HCT116 (cell line): ENCODE measurements around the gene CYP26B1. TPM values are rescaled to one million over a fixed set of nuclear protein-coding genes. Genes with fewer than 3 reads are reported as not detected.

Experiments used
- ATAC-seq: fragments of 200-7000 bp; cut with Tn5 transposase; 2 replicates; pipeline ENCODE4 v1.9.1; 2020; ENCODE audit warnings: mild to moderate bottlenecking, moderate library complexity
- BruUV-seq: library from RNA; stranded (reverse); fragments of 400-500 nt; replicated peaks from 2 replicates; lab custom pipeline; 2021; lab: Mats Ljungman, UMichigan
- CTCF ChIA-PET: fragments of 300-600 bp; sonication (Branson Sonifier 250); formaldehyde crosslinking; loops from one replicate; lab custom pipeline; 2021; ENCODE audit warnings: antibody characterized with exemption; lab: Charles Lee
- POLR2A ChIA-PET: fragments of 300-600, 350-600 bp; sonication (Branson Sonifier 250); formaldehyde crosslinking; loops from one replicate; lab custom pipeline; 2021; ENCODE audit warnings: antibody characterized with exemption; lab: Charles Lee
- RAD21 ChIA-PET, 2 experiments: fragments of 300-600 bp; sonication (Branson Sonifier 250); formaldehyde crosslinking; loops; one replicate each; lab custom pipeline; 2023; ENCODE audit warnings: low total read pairs in 2 of 2; ENCODE audit not compliant: uncharacterized antibody in 2 of 2, unreplicated experiment in 2 of 2, low non-redundant PET in 1 of 2; lab: Charles Lee
- DNase-seq: peaks from one replicate; pipeline ENCODE4 v3.0.0-alpha.2; 2010; ENCODE audit warnings: low read depth, low spot score
- H2AFZ ChIP-seq: fragments of 200-600 bp; shearing (Covaris generic), sonication (generic); 2 replicates; pipeline ENCODE4 v1.6.1; 2017; ENCODE audit warnings: low read depth, mixed run types, mixed read lengths, antibody characterized with exemption, low read length; ENCODE audit not compliant: poor library complexity, severe bottlenecking
- H3K27ac ChIP-seq: 2 replicates; pipeline ENCODE4 v1.5.1; 2012; ENCODE audit warnings: low read depth, low read length
- H3K27me3 ChIP-seq: fragments of 200-600 bp; sonication (generic); 2 replicates; pipeline ENCODE4 v1.6.1; 2016; ENCODE audit warnings: mixed run types, low read length, mixed read lengths; ENCODE audit not compliant: insufficient read depth
- H3K36me3 ChIP-seq, 2 experiments: fragments of 200-500 bp in 1 of 2; fragments of 200-600 bp in 1 of 2; sonication (Bioruptor generic) in 1 of 2; sonication (generic) in 1 of 2; 2 replicates each; pipeline versions ENCODE4 v1.5.1 to v1.6.1; 2014 to 2016; ENCODE audit warnings: low read length in 2 of 2, inconsistent platforms in 1 of 2, mixed read lengths in 1 of 2, mixed run types in 1 of 2; ENCODE audit not compliant: insufficient read depth in 2 of 2, control insufficient read depth in 1 of 2
- H3K4me1 ChIP-seq, 2 experiments: fragments of 200-600 bp in 1 of 2; sonication (generic) in 1 of 2; 2 replicates each; pipeline versions ENCODE4 v1.5.1 to v1.6.1; 2012 to 2017; ENCODE audit warnings: low read length in 2 of 2, inconsistent platforms in 1 of 2, mild to moderate bottlenecking in 1 of 2, mixed read lengths in 1 of 2, mixed run types in 1 of 2, moderate library complexity in 1 of 2; ENCODE audit not compliant: insufficient read depth in 2 of 2, control insufficient read depth in 1 of 2
- H3K4me2 ChIP-seq: fragments of 200-600 bp; sonication (generic); 2 replicates; pipeline ENCODE4 v1.6.1; 2017; ENCODE audit warnings: mixed run types, low read length, mixed read lengths
- H3K4me3 ChIP-seq, 2 experiments: fragments of 200-600 bp in 1 of 2; sonication (generic) in 1 of 2; replicated peaks in 1 of 2; 2 replicates each; pipeline ENCODE4 v1.5.1; 2011 to 2016; ENCODE audit warnings: low read length in 2 of 2, control low read depth in 1 of 2, low read depth in 1 of 2, mild to moderate bottlenecking in 1 of 2, mixed read lengths in 1 of 2, mixed run types in 1 of 2
- H3K79me2 ChIP-seq: fragments of 200-600 bp; sonication (generic); 2 replicates; pipeline ENCODE4 v1.6.1; 2017; ENCODE audit warnings: mild to moderate bottlenecking, mixed run types, low read length, moderate library complexity, mixed read lengths; ENCODE audit not compliant: insufficient read depth
- H3K9ac ChIP-seq: fragments of 200-600 bp; sonication (generic); 2 replicates; pipeline ENCODE4 v1.6.1; 2016; ENCODE audit warnings: low read length, mixed read lengths
- H3K9me2 ChIP-seq: fragments of 200-600 bp; sonication (generic), shearing (Covaris generic); 2 replicates; pipeline ENCODE4 v1.6.1; 2017; ENCODE audit warnings: mixed run types, mild to moderate bottlenecking, moderate library complexity; ENCODE audit not compliant: insufficient read depth
- H3K9me3 ChIP-seq, 2 experiments: fragments of 200-500 bp in 1 of 2; fragments of 200-600 bp in 1 of 2; sonication (Bioruptor generic) in 1 of 2; sonication (generic) in 1 of 2; 2 replicates each; pipeline ENCODE4 v1.6.1; 2014 to 2017; ENCODE audit warnings: low read length in 2 of 2, mixed read lengths in 2 of 2, inconsistent platforms in 1 of 2, low read depth in 1 of 2, mild to moderate bottlenecking in 1 of 2, mixed run types in 1 of 2, moderate library complexity in 1 of 2; ENCODE audit not compliant: control insufficient read depth in 1 of 2, insufficient read depth in 1 of 2
- H4K20me1 ChIP-seq: fragments of 200-600 bp; sonication (generic), shearing (Covaris generic); 2 replicates; pipeline ENCODE4 v1.6.1; 2017; ENCODE audit warnings: mixed run types, mild to moderate bottlenecking, moderate library complexity; ENCODE audit not compliant: insufficient read depth
- ATF3 ChIP-seq: IDR thresholded peaks from 2 replicates; pipeline ENCODE4 v1.6.1; 2012
- CEBPB ChIP-seq: IDR thresholded peaks from 2 replicates; pipeline ENCODE4 v1.6.1; 2012; ENCODE audit warnings: low read depth
- CTCF ChIP-seq, 3 experiments: fragments of 200-600 bp in 1 of 3; sonication (generic) in 1 of 3; IDR thresholded peaks in 2 of 3; conservative IDR thresholded peaks in 1 of 3; 2 replicates each; pipeline ENCODE4 v1.5.1; 2012 to 2017; ENCODE audit warnings: low read depth in 2 of 3, low read length in 2 of 3, antibody characterized with exemption in 1 of 3, borderline replicate concordance in 1 of 3, control low read depth in 1 of 3, mild to moderate bottlenecking in 1 of 3, mixed read lengths in 1 of 3, mixed run types in 1 of 3, moderate library complexity in 1 of 3; ENCODE audit not compliant: insufficient read depth in 1 of 3
- EGR1 ChIP-seq: IDR thresholded peaks from 2 replicates; pipeline ENCODE4 v1.6.1; 2012; ENCODE audit warnings: low read depth
- ELF1 ChIP-seq: IDR thresholded peaks from 2 replicates; pipeline ENCODE4 v1.6.1; 2012; ENCODE audit warnings: low read depth, borderline replicate concordance
- FOSL1 ChIP-seq: IDR thresholded peaks from 2 replicates; pipeline ENCODE4 v1.6.1; 2012; ENCODE audit warnings: low read depth
- MAX ChIP-seq: IDR thresholded peaks from 2 replicates; pipeline ENCODE4 v1.6.1; 2012
- POLR2AphosphoS5 ChIP-seq: IDR thresholded peaks from 2 replicates; pipeline ENCODE4 v1.6.1; 2011; ENCODE audit warnings: mild to moderate bottlenecking, low read depth, low read length, moderate library complexity
- REST ChIP-seq: IDR thresholded peaks from 2 replicates; pipeline ENCODE4 v1.6.1; 2012; ENCODE audit warnings: low read depth
- SP1 ChIP-seq: IDR thresholded peaks from 2 replicates; pipeline ENCODE4 v1.6.1; 2012; ENCODE audit warnings: low read depth
- SRF ChIP-seq: IDR thresholded peaks from 2 replicates; pipeline ENCODE4 v1.6.1; 2012; ENCODE audit warnings: low read depth
- ZBTB33 ChIP-seq: IDR thresholded peaks from 2 replicates; pipeline ENCODE4 v1.6.1; 2011; ENCODE audit warnings: mild to moderate bottlenecking, low read length, moderate library complexity; ENCODE audit not compliant: insufficient replicate concordance; ENCODE audit errors: extremely low read depth
- ZNF274 ChIP-seq: fragments of 200-500 bp; sonication (Bioruptor generic); IDR thresholded peaks from 2 replicates; pipeline ENCODE4 v1.6.1; 2014; ENCODE audit warnings: mild to moderate bottlenecking, low read depth, low read length, inconsistent platforms
- intact Hi-C: fragments of 100-400 bp; cut with micrococcal nuclease; formaldehyde crosslinking; loops from 2 replicates; pipeline ENCODE4 v1.10.0; 2022
- total RNA-seq: library from RNA; stranded (reverse); gene quantifications from one replicate; pipeline ENCODE4 v1.2.1, GENCODE V29; 2021; ENCODE audit not compliant: unreplicated experiment

Gene CYP26B1
- total RNA-seq, 1 experiment from 2014 or later, result 21.1 TPM

GRCh38 chr2:72085036-72085435 lies 62.6 kb downstream of the CYP26B1 start:
- no peaks in the 10 kb centered on the region for H3K27me3 ChIP-seq
- POLR2A ChIA-PET, result no interaction called here
- ATAC-seq (no peak), DNase-seq (no peak)
- RAD21 ChIA-PET, result no interaction called here
- no peak overlapping the region for H3K9ac ChIP-seq
- no peak overlapping the region for H2AFZ ChIP-seq
- H3K36me3 ChIP-seq, result no peaks in the 10 kb centered on the region
- no peaks in the 10 kb centered on the region for H4K20me1 ChIP-seq
- no peaks in the 10 kb centered on the region for H3K9me3 ChIP-seq
- CTCF ChIA-PET, result no interaction called here
- intact Hi-C loops, result no loop called here
- no peak overlapping the region for H3K4me3 ChIP-seq
- no peak overlapping the region for H3K4me2 ChIP-seq
- TF ChIP-seq CEBPB (no peak), SRF (no peak)
- TF ChIP-seq, all 23 proteins: peak for 0
- Histone ChIP-seq H3K4me1 (no peaks in the 10 kb centered on the region), H3K9me2 (no peaks in the 10 kb centered on the region), H3K27ac (no peak overlapping the region), H3K79me2 (no peaks in the 10 kb centered on the region)
- BruUV-seq, result no TSS peak

GRCh38 chr2:72084584-72084976 lies 63.1 kb downstream of the CYP26B1 start:
- Histone ChIP-seq H3K4me3 (no peak overlapping the region), H3K4me2 (no peak overlapping the region), H3K9ac (no peak overlapping the region), H2AFZ (no peak overlapping the region), H3K4me1 (no peaks in the 10 kb centered on the region), H3K9me3 (no peaks in the 10 kb centered on the region), H3K9me2 (no peaks in the 10 kb centered on the region), H4K20me1 (no peaks in the 10 kb centered on the region), H3K27me3 (no peaks in the 10 kb centered on the region), H3K27ac (no peak overlapping the region), H3K79me2 (no peaks in the 10 kb centered on the region), H3K36me3 (no peaks in the 10 kb centered on the region)
- ChIA-PET RAD21 (no interaction called here), POLR2A (no interaction called here), CTCF (no interaction called here)
- DNase-seq, result no peak
- intact Hi-C loops, result no loop called here
- ATAC-seq, result no peak
- no TSS peak for BruUV-seq
- TF ChIP-seq EGR1, result no peak
- no peak for TF ChIP-seq CTCF (IDR thresholded peaks at IDR 0.05 in 2 of 3, conservative IDR thresholded peaks at IDR 0.05 in 1 of 3; ENCODE audit: borderline replicate concordance in 1 of 3, insufficient read depth in 1 of 3, low read depth in 2 of 3, low read length in 2 of 3)
- TF ChIP-seq MAX, result no peak
- TF ChIP-seq FOSL1, result no peak
- no peak for TF ChIP-seq ZNF274
- TF ChIP-seq SP1, result no peak
- TF ChIP-seq POLR2AphosphoS5, result no peak
- TF ChIP-seq ELF1, result no peak
- TF ChIP-seq ATF3, result no peak
- TF ChIP-seq ZBTB33, result no peak
- TF ChIP-seq SRF, result no peak
- TF ChIP-seq REST, result no peak
